Midbrain (tissue), 1 donor: ENCODE measurements around the gene TNNI3K.

Experiments used
- DNase-seq: peaks from one replicate; lab custom pipeline; 2025; lab: John Stamatoyannopoulos, UW

The TNNI3K gene

GRCh38 chr1:74434321-74434720 is 199.1 kb downstream of the TNNI3K start:
- DNase-seq, result no peak

- DNase-seq, result no peak
These were observed 200.9 kb downstream of the TNNI3K start for GRCh38 chr1:74436078-74436477.

GRCh38 chr1:74437035-74437434 is 201.8 kb downstream of the TNNI3K start:
- no peak for DNase-seq

- DNase-seq, result no peak
These were observed 216.8 kb downstream of the TNNI3K start for GRCh38 chr1:74452035-74452434.

GRCh38 chr1:74453277-74453676 is 218.1 kb downstream of the TNNI3K start:
- DNase-seq, result no peak

- DNase-seq, result no peak
These were observed 220.2 kb downstream of the TNNI3K start for GRCh38 chr1:74455390-74455789.

GRCh38 chr1:74457253-74457652 is 222.1 kb downstream of the TNNI3K start:
- no peak for DNase-seq

- no peak for DNase-seq
These were observed 228.3 kb downstream of the TNNI3K start for GRCh38 chr1:74463333-74463988.

GRCh38 chr1:74464037-74464436 is 228.8 kb downstream of the TNNI3K start:
- DNase-seq, result no peak

- no peak for DNase-seq
These were observed 230.1 kb downstream of the TNNI3K start for GRCh38 chr1:74465193-74465681.

- no peak for DNase-seq
These were observed 232.7 kb downstream of the TNNI3K start for GRCh38 chr1:74467786-74468377.

- DNase-seq, result peak; percentile 60
These were observed 233.9 kb downstream of the TNNI3K start for GRCh38 chr1:74468982-74469603.

GRCh38 chr1:74470251-74470650 is 235.1 kb downstream of the TNNI3K start:
- no peak for DNase-seq

- no peak for DNase-seq
These were observed 235.7 kb downstream of the TNNI3K start for GRCh38 chr1:74470936-74471335.

- no peak for DNase-seq
These were observed 236.3 kb downstream of the TNNI3K start for GRCh38 chr1:74471470-74471869.

GRCh38 chr1:74474585-74474984 is 239.4 kb downstream of the TNNI3K start:
- DNase-seq, result no peak

GRCh38 chr1:74478979-74479378 is 243.8 kb downstream of the TNNI3K start:
- DNase-seq, result no peak

GRCh38 chr1:74480068-74480467 is 244.9 kb downstream of the TNNI3K start:
- DNase-seq, result no peak

GRCh38 chr1:74481607-74482006 is 246.4 kb downstream of the TNNI3K start:
- DNase-seq, result no peak

- DNase-seq, result no peak
These were observed 250.4 kb downstream of the TNNI3K start for GRCh38 chr1:74485622-74486021.

- no peak for DNase-seq
These were observed 250.8 kb downstream of the TNNI3K start for GRCh38 chr1:74486036-74486435.

- DNase-seq, result no peak
These were observed 261.5 kb downstream of the TNNI3K start for GRCh38 chr1:74496669-74497068.

- DNase-seq, result no peak
These were observed 263.7 kb downstream of the TNNI3K start for GRCh38 chr1:74498901-74499300.
